HG02678 (cell line): ENCODE measurements around the gene SREBF1.

Experiments
- ATAC-seq: cut with Tn5 transposase; IDR thresholded peaks from one replicate; pipeline ENCODE4 v1.9.1; 2021; ENCODE audit warnings: mild to moderate bottlenecking, moderate library complexity; ENCODE audit not compliant: unreplicated experiment

The SREBF1 gene

DNA sequence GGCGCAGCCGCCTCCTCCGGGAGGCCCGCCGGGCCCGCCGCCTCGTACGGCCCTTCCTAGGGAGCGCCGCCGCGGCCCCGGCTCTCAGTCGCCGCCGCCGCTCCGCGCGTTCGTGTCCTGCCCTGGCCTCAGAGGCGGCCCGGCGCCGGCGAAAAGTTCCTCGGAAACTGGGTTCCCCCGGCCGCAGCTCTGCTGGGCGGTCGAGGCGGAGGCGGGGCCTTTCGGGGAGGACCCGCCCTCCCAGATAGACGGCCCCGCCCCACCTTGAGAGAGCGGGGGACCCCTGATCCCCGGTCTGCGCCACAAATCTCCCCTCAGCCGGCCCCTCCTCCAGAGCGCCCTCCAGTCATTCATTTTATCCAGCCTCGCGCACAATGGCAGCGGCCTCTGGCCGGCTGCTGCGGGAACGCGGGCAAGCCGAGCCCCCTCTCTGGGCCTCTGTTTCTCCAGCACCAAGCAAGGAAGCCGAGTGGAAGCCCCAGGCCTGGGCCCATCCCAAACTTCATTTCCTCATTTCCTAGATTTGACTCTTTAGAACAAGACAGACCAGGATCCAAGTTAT, at the start of gene SREBF1:
SREBF1 (minus strand) TSS at position 169 of the 562 bp plus-strand sequence. CDS start 169 bp downstream, outside the sequence.
- ATAC-seq, result peak; percentile 28

DNA sequence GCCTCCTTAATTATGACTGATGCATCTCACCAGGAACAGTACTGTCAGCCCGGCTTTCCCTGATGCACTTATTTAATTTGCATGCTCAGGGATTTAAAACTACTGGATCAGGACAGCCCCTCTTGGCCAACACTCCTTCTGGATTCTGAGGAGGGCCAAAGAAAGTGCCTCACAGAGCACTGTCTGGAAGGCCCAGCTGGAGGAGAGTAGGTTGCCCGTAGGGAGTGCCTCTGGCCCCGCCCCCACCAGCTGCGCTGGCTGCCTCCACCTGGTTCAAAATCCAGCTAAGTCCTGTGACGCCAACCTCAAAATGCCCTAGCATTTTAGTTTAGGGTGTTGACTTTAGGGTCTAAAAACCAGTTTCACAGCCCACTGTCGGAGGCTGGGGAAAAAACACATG, 49.4 kb upstream of the SREBF1 start:
- no peak for ATAC-seq

DNA sequence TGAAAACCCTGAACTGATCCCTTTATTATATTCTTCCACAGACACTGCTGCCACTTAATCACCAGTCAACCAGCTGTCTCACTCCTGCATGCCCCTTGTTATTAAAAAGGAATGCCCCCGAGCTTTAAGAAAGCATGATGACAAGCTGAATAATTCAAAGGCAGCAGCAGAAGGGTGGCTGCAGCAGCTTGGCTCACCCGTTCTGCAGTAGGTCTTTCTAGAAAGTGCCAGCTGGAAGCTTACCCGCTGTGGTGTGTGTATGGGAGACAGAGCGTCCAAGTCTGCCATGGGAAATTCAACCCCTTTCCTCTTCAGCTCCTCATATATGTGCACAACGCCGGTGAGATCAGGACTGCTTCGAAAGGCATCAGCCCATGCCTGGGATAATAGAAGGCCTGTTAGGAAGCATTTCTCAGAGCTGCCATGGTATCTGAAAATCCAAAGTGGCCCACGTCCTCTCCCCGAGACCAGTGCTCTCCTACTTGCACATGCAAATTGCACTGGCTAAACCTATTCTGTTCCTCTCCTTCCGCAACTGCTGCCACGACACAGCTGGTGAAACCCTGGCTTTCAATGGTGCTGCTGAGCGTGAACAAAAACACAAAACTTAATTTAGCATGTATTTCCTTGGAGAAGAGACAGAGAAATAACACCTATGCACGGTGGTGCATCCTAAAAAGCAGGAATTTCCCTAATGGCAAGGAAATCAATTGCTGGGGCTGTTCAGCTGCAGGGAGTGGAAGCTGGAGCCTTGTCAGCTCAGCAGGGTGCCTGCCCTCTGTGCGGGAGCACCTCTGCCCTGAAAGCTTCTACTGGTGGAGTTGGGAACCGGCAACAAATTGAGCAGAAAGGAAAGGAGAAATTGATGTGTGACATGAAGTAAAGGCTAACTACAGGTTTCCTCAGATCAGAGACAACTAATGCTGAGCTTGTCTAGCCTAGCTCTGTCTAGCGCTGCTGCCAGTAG, 47.9 kb upstream of the SREBF1 start:
- ATAC-seq, result no peak

DNA sequence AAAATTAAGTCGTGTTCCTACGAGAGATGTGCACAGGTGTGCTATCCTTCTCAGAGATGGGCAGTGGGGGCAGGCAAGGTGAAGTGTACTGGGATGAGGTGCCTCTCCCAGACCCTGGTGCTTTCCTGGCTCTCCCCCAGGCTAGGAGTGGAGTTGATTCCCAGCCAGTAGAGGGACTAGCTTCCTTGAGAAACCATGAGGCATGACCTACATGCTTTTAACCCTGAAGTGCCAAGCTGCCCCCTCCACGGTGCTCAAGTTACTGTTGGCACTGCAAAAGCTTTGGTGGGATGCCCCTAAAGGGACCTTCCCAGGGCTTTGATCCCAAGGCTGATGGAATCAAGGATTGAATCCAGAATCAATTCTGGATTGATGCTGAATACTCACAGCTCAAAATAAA, 47.0 kb upstream of the SREBF1 start:
- no peak for ATAC-seq

DNA sequence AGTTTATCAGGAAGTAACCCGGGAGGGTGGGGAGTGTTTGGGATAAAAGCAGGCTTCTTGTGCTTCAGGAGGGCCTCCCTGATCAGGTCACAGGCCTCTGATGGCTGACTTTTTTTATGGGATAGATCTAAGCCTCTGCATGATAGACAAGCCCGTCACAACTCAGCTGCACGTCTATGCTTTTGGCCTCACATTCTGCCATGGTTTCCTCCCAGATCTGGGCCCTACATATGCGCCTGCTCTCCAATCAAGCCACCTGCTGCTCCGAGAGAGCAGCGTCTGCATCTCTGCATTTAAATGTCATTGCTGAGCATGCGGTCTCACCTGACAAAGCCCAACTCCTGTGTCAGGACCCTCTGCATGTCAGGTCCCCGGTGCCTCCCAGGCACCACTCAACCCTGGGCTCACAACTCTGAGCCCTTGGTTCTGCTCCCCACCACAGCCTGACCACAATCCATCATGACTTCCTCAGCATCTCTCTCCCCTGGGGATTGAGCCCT, 45.3 kb upstream of the SREBF1 start:
- ATAC-seq, result no peak

DNA sequence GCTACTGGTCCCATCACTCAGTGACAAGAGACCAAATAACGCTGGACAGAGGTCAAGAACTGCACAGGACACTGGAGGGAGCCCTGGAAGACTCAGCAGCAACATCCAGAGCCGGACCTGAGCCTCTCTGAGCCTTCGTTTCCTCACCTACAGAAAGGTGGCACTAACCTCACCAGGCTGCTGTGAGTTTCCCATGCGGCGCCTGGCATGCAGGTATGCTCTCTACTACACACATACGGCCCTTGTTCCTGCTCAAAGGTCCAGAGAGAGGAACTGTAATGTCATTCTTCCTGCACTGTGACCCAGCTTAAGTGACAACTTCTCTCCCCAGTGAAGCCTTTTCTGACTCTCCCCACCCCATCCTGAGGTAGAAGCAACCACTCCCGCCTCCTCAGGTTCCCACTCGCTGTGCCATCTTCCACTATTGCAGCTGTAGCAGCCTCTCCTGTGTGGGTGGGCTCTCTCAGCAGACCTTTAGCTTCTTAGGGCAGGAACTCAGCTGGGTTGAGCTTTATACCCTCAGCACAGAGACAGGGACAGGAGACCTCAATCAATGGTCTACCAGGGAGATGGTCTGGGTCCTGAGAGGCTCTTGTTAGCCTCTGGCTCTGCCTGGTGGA, 43.9 kb upstream of the SREBF1 start:
- no peak for ATAC-seq

DNA sequence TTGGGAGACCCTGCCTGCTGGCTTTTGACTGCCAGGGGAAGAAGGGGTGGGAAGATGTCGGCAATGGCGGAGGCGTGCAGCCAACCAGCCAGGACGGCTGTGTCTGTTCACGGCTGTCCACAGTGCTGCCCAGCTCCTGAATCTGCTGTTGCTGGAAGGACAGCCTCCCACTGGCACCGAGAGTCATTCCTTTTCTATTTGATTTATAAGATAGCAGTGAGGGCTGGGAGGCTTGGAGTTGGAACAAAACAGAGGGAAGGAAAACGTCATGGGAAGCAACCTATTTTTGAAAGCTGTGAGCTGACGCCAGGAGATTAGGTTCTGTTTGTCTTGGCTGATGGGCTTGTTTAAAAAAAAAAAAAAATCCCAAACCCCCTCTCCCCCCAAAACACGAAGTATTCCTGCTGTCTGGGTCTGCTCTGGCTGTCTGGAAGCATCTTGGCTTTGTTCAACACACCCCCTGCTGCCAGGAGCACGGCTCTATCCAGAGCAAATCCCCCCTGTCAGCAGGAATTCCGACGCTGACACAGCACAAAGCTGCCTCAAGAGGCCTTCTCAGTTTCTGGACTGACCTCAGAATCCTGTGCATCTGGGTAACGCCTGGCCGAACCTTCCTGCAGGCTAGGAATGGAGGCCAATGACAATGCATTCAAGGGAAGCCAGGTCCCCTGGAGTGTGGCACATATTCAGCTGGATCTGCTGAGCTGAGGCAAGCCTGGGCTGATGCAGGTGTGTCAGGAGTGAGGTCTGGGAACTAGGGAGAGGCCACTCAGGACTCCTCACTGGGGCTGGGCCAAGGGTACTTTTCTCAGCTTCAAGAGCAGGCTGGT, 41.0 kb upstream of the SREBF1 start:
- ATAC-seq, result no peak

DNA sequence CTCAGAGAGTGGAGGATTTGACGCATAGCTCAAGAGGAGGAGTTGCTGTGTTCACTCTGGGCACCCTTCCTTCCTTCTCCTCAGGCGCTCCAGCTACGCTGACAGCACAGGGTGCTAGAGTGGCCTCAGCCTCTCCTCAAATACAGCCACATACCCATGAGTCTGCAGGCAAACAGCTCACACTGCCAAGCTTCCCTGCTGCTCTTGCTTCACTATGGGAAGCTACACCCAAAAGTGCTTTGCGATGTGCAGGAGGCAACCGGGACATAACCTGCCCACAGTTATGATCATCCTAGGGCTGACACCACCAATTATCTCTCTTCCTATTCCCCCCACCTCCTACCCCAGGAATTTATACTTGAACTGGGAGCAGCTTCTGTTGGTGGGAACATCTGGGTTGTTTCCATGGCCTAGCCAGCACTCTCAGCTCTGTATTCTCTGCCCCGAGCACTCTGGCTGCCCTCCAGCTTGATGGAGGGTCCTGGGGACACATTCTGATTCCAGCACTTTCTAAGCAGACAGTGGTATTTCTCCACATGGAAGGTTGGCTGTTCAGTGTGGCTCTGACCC, 40.3 kb upstream of the SREBF1 start:
- ATAC-seq, result no peak

DNA sequence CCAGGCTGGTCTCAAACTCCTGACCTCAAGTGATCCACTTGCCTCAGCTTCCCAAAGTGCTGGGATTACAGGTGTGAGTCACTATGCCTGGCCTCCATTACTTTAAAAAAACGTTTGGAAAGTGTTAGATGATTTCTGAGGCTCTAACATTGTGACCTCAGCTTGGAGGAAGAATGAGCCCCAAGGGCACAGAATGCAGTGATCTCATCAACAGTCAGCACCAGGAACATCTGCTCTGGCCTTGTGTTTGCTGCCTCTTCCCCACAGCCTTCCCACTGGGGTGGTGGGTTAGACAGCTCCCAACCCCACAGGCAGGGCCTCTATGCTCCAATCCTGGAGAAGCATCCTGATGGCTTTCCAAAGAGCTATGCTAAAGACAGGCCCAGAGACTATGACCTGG, 37.7 kb upstream of the SREBF1 start:
- no peak for ATAC-seq

DNA sequence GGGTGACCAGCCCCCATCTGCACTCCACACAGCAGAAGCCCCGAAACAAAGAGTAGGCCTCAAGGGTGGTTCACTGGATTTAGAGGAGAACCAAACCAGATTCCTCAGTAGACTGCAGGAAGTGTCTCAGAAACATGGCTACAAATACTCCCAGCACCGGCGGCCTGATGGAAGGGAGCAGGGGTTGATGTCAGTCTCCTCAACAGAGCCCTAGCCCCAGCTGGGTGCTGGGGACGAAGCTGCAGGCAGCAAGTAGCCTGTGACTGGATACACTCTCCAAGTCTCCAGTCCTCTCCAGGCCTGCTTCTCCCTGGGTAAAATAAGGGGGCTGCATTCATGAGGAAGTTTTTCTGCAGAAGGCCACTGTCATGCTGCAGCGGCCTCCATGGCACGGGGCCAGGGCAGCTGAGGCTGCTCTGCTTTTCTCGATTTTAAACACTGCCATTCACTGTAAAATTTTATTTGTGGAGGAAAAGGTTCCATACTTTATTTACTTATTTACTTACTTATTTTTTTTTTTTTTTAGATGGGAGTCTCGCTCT, 36.7 kb upstream of the SREBF1 start:
- no peak for ATAC-seq

DNA sequence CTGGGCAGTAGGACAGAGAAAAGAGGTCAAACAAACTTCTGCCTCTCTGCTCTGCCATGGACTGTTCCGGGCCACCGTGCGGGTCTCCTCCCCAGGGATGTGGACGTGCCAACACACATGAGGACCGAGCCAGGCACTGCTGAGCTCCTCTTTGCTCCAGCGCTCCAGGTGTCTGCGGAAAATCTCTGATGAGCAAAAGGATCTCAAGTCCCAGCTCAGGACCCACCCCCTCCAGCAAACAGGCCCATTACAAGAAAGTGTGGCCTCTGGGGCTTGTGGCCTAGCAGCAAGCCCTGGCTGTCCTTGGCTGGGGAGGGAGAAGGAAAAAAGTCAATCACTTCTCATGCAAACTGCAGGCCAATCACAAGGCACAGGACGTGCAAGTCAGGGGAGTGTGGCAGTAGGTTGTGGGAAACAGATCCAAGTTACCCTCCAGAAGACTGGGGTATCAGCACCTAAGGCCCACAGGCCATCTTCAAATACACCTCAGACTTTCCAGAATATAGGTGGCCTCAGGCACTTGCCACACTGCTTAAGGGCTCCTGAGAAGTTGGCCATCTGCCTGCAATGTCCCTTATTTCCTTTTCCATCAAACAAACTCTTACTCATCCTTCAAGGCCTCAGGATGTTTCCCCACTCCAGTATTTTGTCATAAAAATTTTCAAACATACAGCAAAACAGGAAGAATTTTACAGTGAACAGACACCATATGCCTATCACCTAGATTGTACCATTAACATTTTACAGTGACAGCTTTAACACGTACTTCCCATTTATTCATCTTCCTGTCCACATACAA, 36.0 kb upstream of the SREBF1 start:
- no peak for ATAC-seq

DNA sequence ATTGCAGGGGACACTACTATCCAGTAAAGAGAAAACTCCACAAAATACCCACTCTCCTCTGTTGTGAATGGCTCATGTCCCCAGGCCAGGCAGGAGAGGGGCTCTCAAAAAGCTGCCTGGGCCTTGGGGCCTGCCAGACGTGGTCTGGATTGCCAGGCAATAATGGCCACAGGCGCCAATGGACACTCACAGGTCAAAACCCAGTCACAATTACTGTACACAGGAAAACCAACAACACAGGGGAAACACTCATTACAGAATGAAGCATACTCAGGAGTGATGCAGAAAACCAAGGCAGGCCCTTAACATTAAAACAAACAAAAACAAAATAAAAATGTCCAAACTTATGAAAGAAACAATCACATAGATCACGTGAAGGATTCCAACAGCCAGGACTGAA, 35.1 kb upstream of the SREBF1 start:
- ATAC-seq, result no peak

DNA sequence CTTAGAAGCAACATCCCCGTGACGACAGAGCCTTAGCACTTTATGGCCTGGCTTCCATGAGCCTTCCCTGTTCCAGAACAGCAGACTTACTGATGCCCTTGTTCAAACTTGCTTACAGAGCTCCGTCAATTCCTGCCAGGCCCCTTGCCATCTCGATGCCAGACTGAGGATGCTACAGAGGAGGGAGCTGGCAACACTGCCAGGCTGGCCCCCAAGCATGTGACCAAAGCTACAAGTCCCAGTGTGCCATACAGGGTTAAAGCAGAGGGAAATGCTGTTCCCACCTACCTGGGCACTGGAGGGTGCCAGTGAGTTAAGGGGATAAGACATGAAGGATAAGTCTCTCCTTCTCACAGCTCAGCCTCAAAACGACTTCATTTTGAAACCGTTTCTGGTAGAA, 33.5 kb upstream of the SREBF1 start:
- ATAC-seq, result no peak

DNA sequence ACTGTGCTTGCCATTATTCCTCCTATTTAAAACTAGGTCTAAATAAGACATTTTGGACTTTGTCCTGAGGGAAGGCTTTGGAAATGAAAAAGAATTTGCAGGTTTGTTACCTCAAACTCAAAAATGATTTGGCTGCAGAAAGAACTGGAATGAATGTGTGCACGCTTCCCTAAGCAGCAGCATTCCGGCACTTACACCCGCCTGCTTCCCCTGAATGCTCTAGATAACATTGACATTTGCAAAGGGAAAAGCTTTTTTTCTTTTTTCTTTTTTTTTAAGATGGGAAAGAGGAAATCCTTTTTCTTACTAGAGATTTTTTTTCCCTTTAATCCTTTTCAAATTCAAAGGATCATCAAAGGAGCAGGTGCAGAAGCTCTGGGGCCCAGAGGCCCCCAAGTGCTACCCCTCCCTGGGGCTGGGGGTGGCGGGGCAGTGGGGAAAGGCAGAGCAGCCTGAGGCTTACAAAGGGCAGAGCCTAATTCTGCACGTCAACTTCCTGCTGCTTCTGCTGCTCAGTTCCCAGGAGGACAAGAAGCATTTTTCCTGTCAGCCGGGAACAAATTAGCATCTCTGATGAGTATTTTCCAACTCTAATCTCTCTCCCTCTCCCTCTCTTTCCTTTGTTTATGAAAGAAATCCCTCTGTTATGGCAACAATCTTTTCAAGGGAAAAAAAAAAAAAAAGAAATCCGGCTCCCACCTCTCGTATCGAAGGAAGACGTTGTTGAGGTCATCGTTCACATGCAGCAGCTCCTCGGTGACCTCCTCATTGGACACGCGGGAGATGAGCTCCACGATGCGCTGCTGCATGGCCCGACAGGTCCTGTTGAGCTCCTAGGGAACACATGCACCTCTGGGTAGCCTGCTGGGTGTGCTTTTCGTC, 32.1 kb upstream of the SREBF1 start:
- ATAC-seq, result no peak

DNA sequence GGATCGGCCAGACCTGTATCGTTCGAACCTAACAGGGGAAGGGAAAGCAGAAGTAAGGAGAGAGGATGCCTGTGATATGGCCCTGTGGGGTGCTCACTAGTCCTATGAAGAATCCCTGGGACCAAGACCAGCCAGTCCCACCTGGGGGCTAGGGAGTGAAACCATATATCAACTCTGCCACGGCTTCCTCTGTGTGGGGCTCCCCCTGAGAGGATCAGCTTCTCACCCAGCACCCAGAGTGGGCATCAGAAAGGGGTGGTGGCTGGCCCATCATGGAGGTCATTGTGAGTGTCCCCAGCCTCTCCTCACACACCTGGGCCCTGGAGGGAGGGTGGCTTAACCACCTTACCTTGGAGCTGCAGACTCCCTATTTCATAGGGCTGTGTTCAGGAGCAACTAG, 30.1 kb upstream of the SREBF1 start:
- ATAC-seq, result no peak

DNA sequence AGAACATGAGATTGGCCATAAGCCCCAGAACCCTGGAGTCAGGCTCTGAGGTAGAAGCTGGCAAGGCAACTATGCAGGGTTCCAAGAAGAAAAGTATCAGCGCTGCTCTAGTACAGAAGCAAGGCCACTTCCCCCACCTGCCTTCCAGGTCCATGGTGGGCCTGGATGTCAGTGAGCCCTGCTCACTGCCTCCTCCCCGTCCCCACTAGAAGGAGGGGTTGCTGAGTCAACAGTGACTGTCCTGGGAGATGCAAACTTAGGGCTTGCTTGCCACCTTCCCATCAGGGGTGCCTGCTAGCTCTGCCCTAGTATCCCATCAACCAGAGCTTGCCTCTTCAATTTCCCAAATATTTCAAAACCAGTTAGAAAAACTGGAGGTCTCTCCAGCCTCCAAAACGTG, 29.6 kb upstream of the SREBF1 start:
- ATAC-seq, result no peak

DNA sequence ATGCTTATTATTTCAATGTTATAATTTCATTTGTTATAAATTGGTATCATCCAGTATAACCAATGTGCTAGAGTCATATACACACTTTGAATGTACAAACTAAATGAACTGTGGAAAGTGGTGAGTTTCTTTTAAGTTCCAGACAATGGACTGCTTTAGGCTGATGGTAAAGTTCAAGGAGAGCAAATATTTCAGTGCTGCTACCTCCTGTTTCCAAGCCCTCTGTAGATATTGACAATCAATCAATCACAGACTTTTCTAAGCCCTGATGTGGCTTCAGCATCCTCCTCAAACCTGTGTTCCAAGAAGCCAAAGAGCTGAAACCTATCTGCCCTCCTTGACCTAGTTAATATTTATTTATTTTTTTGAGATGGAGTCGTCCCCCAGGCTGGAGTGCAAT, 28.2 kb upstream of the SREBF1 start:
- no peak for ATAC-seq

DNA sequence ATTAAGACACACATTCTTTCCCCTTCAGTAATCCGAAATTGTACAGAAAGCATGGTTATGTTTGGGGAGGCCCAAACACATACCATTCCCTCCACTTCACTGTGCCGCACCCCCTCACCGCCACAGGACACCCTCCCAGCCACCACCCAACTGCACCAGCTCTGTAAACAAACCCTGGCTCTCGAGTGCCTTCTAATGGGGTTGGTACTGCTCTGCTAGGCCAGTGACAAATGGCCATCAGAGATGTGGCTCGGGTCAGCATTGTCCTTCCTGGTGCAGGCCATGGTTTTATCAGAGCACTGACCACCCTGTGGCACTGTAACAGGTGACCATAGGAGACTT, 24.0 kb upstream of the SREBF1 start:
- ATAC-seq, result no peak
